Middle frontal gyrus (tissue), 1 donor: Measurements from ENCODE around the gene PTGFRN.
"Not testable (repeated sequence)": the region's sequence is repeated elsewhere in the genome, so short reads cannot be mapped to it uniquely, and the experiment has no call there.

Experiments
- DNase-seq: peaks from one replicate; pipeline ENCODE4 v3.0.0-alpha.2; 2015; ENCODE audit warnings: low spot score; ENCODE audit errors: extremely low spot score

Gene PTGFRN

GRCh38 chr1:116971258-116971860 is 61.6 kb downstream of the PTGFRN start:
- no peak for DNase-seq

- DNase-seq: no peak
Observed at GRCh38 chr1:116971965-116972673, 62.4 kb downstream of the PTGFRN start.

- DNase-seq: no peak
Observed at GRCh38 chr1:116972674-116973030, 62.9 kb downstream of the PTGFRN start.

- not testable (repeated sequence) for DNase-seq
Observed at GRCh38 chr1:116980309-116980708, 70.6 kb downstream of the PTGFRN start.

GRCh38 chr1:116981521-116982037 is 71.9 kb downstream of the PTGFRN start:
- no peak for DNase-seq

GRCh38 chr1:116982319-116983004 is 72.7 kb downstream of the PTGFRN start:
- DNase-seq: no peak

- DNase-seq: no peak
Observed at GRCh38 chr1:116983112-116983511, 73.4 kb downstream of the PTGFRN start.

- no peak for DNase-seq
Observed at GRCh38 chr1:116983678-116984077, 74.0 kb downstream of the PTGFRN start.

- no peak for DNase-seq
Observed at GRCh38 chr1:116984406-116985160, 74.9 kb downstream of the PTGFRN start.

- DNase-seq: no peak
Observed at GRCh38 chr1:116986421-116987255, 76.9 kb downstream of the PTGFRN start.

GRCh38 chr1:116987256-116987555 is 77.5 kb downstream of the PTGFRN start:
- no peak for DNase-seq

GRCh38 chr1:116988248-116988647 is 78.5 kb downstream of the PTGFRN start:
- no peak for DNase-seq

GRCh38 chr1:116988908-116989307 is 79.2 kb downstream of the PTGFRN start:
- no peak for DNase-seq

- DNase-seq: no peak
Observed at GRCh38 chr1:116989835-116990234, 80.1 kb downstream of the PTGFRN start.

GRCh38 chr1:116990612-116991151 is 81.0 kb downstream of the PTGFRN start:
- no peak for DNase-seq

- DNase-seq: no peak
Observed at GRCh38 chr1:116991171-116991845, 81.6 kb downstream of the PTGFRN start.

- no peak for DNase-seq
Observed at GRCh38 chr1:116991918-116992317, 82.2 kb downstream of the PTGFRN start.

GRCh38 chr1:116993286-116993685 is 83.6 kb downstream of the PTGFRN start:
- DNase-seq: no peak

GRCh38 chr1:116994411-116994810 is 84.7 kb downstream of the PTGFRN start:
- DNase-seq: no peak

- DNase-seq: no peak
Observed at GRCh38 chr1:116997066-116997465, 87.3 kb downstream of the PTGFRN start.
